IPS-18c (cell line): ENCODE data around the gene TLE3.

Source experiments
- H3K4me3 ChIP-seq: 2 replicates; pipeline ENCODE4 v1.7.0; 2013; ENCODE audit warnings: low read depth, mild to moderate bottlenecking, low read length, moderate library complexity; ENCODE audit not compliant: insufficient read depth
- H3K9me3 ChIP-seq: one replicate; pipeline ENCODE4 v1.6.1; 2013; ENCODE audit warnings: mild to moderate bottlenecking, low read length, moderate library complexity; ENCODE audit not compliant: control insufficient read depth, insufficient read depth

Gene TLE3

GRCh38 chr15:70061696-70062270, 35.9 kb downstream of the TLE3 start:
- H3K4me3 ChIP-seq: no peak overlapping the region

GRCh38 chr15:70060993-70061305, 36.8 kb downstream of the TLE3 start:
- no peak overlapping the region for H3K4me3 ChIP-seq
- no peaks in the 10 kb centered on the region for H3K9me3 ChIP-seq

More at GRCh38 chr15:70061696-70062270, 35.9 kb downstream of the TLE3 start:
- no peaks in the 10 kb centered on the region for H3K9me3 ChIP-seq

GRCh38 chr15:70060214-70060992, 37.3 kb downstream of the TLE3 start:
- no peak overlapping the region for H3K4me3 ChIP-seq

GRCh38 chr15:70059476-70060213, 38.1 kb downstream of the TLE3 start:
- H3K4me3 ChIP-seq: no peak overlapping the region
- no peaks in the 10 kb centered on the region for H3K9me3 ChIP-seq

More at GRCh38 chr15:70060214-70060992, 37.3 kb downstream of the TLE3 start:
- no peaks in the 10 kb centered on the region for H3K9me3 ChIP-seq

GRCh38 chr15:70058642-70059360, 38.9 kb downstream of the TLE3 start:
- no peak overlapping the region for H3K4me3 ChIP-seq
- no peaks in the 10 kb centered on the region for H3K9me3 ChIP-seq

GRCh38 chr15:70057931-70058641, 39.6 kb downstream of the TLE3 start:
- Histone ChIP-seq H3K9me3 (no peaks in the 10 kb centered on the region), H3K4me3 (no peak overlapping the region)

- H3K4me3 ChIP-seq: no peak overlapping the region
- H3K9me3 ChIP-seq: no peaks in the 10 kb centered on the region
These were observed 41.5 kb downstream of the TLE3 start for GRCh38 chr15:70056091-70056680.

- no peaks in the 10 kb centered on the region for H3K9me3 ChIP-seq
These were observed 42.1 kb downstream of the TLE3 start for GRCh38 chr15:70055601-70056051.

GRCh38 chr15:70054884-70055387, 42.8 kb downstream of the TLE3 start:
- H3K4me3 ChIP-seq: no peak overlapping the region
- no peaks in the 10 kb centered on the region for H3K9me3 ChIP-seq

More at GRCh38 chr15:70055601-70056051, 42.1 kb downstream of the TLE3 start:
- no peak overlapping the region for H3K4me3 ChIP-seq

GRCh38 chr15:70054366-70054765, 43.4 kb downstream of the TLE3 start:
- H3K9me3 ChIP-seq: no peaks in the 10 kb centered on the region
- H3K4me3 ChIP-seq: no peak overlapping the region

GRCh38 chr15:70053716-70054229, 43.9 kb downstream of the TLE3 start:
- Histone ChIP-seq H3K9me3 (no peaks in the 10 kb centered on the region), H3K4me3 (no peak overlapping the region)

- Histone ChIP-seq H3K4me3 (no peak overlapping the region), H3K9me3 (no peaks in the 10 kb centered on the region)
These were observed 44.6 kb downstream of the TLE3 start for GRCh38 chr15:70053001-70053715.

- H3K4me3 ChIP-seq: no peak overlapping the region
- no peaks in the 10 kb centered on the region for H3K9me3 ChIP-seq
These were observed 45.6 kb downstream of the TLE3 start for GRCh38 chr15:70051948-70052633.

GRCh38 chr15:70050970-70051369, 46.7 kb downstream of the TLE3 start:
- Histone ChIP-seq H3K9me3 (no peaks in the 10 kb centered on the region), H3K4me3 (no peak overlapping the region)

GRCh38 chr15:70050441-70050840, 47.3 kb downstream of the TLE3 start:
- no peaks in the 10 kb centered on the region for H3K9me3 ChIP-seq
- no peak overlapping the region for H3K4me3 ChIP-seq
